B cell (primary cell): ENCODE measurements around the gene RSPH3. TPM values are rescaled to one million over a fixed set of nuclear protein-coding genes. Genes with fewer than 3 reads are reported as not detected.

Source experiments
- ATAC-seq: fragments of 200-7000 bp; cut with Tn5 transposase; one replicate; pipeline ENCODE4 v1.10.0; 2021; ENCODE audit warnings: low read depth, mild to moderate bottlenecking, moderate number of reproducible peaks, moderate library complexity
- CTCF ChIA-PET: fragments of 350-600 bp; sonication (Branson Sonifier 250); formaldehyde crosslinking; loops from one replicate; lab custom pipeline; 2021; ENCODE audit warnings: antibody characterized with exemption, inconsistent platforms; lab: Charles Lee
- POLR2A ChIA-PET: fragments of 350-600 bp; sonication (Branson Sonifier 250); formaldehyde crosslinking; loops from one replicate; lab custom pipeline; 2021; ENCODE audit warnings: antibody characterized with exemption; lab: Charles Lee
- DNase-seq: peaks from one replicate; pipeline ENCODE4 v3.0.0; 2013
- H2AFZ ChIP-seq: 2 replicates; pipeline ENCODE4 v1.6.1; 2012; ENCODE audit warnings: mild to moderate bottlenecking, low read depth, low read length; ENCODE audit not compliant: insufficient read depth, poor library complexity, severe bottlenecking
- H3K27ac ChIP-seq, 2 donors: 1 replicate in 1 of 2; 2 replicates in 1 of 2; pipeline ENCODE4 v1.5.1; 2012 to 2013; ENCODE audit warnings: low read length in 2 of 2, mild to moderate bottlenecking in 2 of 2, moderate library complexity in 1 of 2
- H3K27me3 ChIP-seq, 4 experiments: fragments of 200-600 bp in 1 of 4; sonication (generic) in 1 of 4; replicated peaks in 1 of 4; 1 replicate in 2 of 4; 2 replicates in 2 of 4; pipeline versions ENCODE4 v1.6.1 to v1.7.0; 2013 to 2016; ENCODE audit warnings: low read length in 3 of 4, mild to moderate bottlenecking in 2 of 4, mixed read lengths in 1 of 4, moderate library complexity in 1 of 4; ENCODE audit not compliant: insufficient read depth in 4 of 4, control insufficient read depth in 3 of 4; ENCODE audit errors: control extremely low read depth in 1 of 4
- H3K36me3 ChIP-seq, 2 experiments: replicated peaks in 1 of 2; 1 replicate in 1 of 2; 2 replicates in 1 of 2; pipeline versions ENCODE4 v1.6.1 to v1.7.1; 2013; ENCODE audit warnings: low read length in 1 of 2; ENCODE audit not compliant: insufficient read depth in 2 of 2, control insufficient read depth in 1 of 2; ENCODE audit errors: control extremely low read depth in 1 of 2, extremely low read depth in 1 of 2
- H3K4me1 ChIP-seq, 2 donors: fragments of 200-600 bp in 1 of 2; sonication (generic) in 1 of 2; 1 replicate in 1 of 2; 2 replicates in 1 of 2; pipeline versions ENCODE4 v1.5.1 to v1.6.1; 2013 to 2017; ENCODE audit warnings: low read length in 2 of 2; ENCODE audit not compliant: control insufficient read depth in 2 of 2, insufficient read depth in 2 of 2
- H3K4me2 ChIP-seq: replicated peaks from 2 replicates; pipeline ENCODE3; 2012; ENCODE audit warnings: mild to moderate bottlenecking, low read depth, low read length; ENCODE audit not compliant: poor library complexity, severe bottlenecking
- H3K4me3 ChIP-seq, 5 experiments: fragments of 200-600 bp in 1 of 5; sonication (generic) in 1 of 5; 1 replicate in 3 of 5; 2 replicates in 2 of 5; pipeline versions ENCODE4 v1.5.1 to v1.7.0; 2011 to 2016; ENCODE audit warnings: low read length in 4 of 5, mild to moderate bottlenecking in 4 of 5, low read depth in 2 of 5, control low read depth in 1 of 5, moderate library complexity in 1 of 5; ENCODE audit not compliant: insufficient read depth in 1 of 5; ENCODE audit errors: control extremely low read depth in 1 of 5, extremely low read depth in 1 of 5
- H3K79me2 ChIP-seq: fragments of 200-600 bp; sonication (generic); one replicate; pipeline ENCODE4 v1.6.0; 2016; ENCODE audit warnings: low read length; ENCODE audit not compliant: control insufficient read depth, insufficient read depth
- H3K9ac ChIP-seq: fragments of 200-600 bp; sonication (generic); 2 replicates; pipeline ENCODE4 v1.6.1; 2017; ENCODE audit warnings: mild to moderate bottlenecking, low read length, moderate library complexity
- H3K9me3 ChIP-seq, 3 donors: one replicate each; pipeline versions ENCODE4 v1.6.1 to v1.7.1; 2013; ENCODE audit warnings: low read length in 2 of 3; ENCODE audit not compliant: control insufficient read depth in 2 of 3, insufficient read depth in 1 of 3; ENCODE audit errors: control extremely low read depth in 1 of 3
- H4K20me1 ChIP-seq: 2 replicates; pipeline ENCODE4 v1.6.0; 2012; ENCODE audit warnings: mild to moderate bottlenecking, low read length; ENCODE audit not compliant: insufficient read depth, control insufficient read depth, poor library complexity, severe bottlenecking
- H3K27ac Mint-ChIP-seq: one replicate; pipeline ENCODE4 v1.8.0; 2021; ENCODE audit warnings: mixed read lengths
- H3K27me3 Mint-ChIP-seq: one replicate; pipeline ENCODE4 v1.8.0; 2021; ENCODE audit warnings: mixed read lengths
- H3K4me1 Mint-ChIP-seq: one replicate; pipeline ENCODE4 v1.8.0; 2021; ENCODE audit warnings: mixed read lengths
- H3K4me3 Mint-ChIP-seq: one replicate; pipeline ENCODE4 v1.8.0; 2021; ENCODE audit warnings: mixed read lengths
- H3K9me3 Mint-ChIP-seq: one replicate; pipeline ENCODE4 v1.8.0; 2022; ENCODE audit warnings: mixed read lengths; ENCODE audit not compliant: insufficient read depth
- CTCF ChIP-seq: fragments of 200-600 bp; IDR thresholded peaks from one replicate; pipeline ENCODE4 v1.8.0; 2022; ENCODE audit warnings: antibody characterized with exemption, mild to moderate bottlenecking
- EZH2 ChIP-seq: IDR thresholded peaks from 2 replicates; pipeline ENCODE4 v1.6.1; 2012; ENCODE audit warnings: borderline replicate concordance, low read depth, mild to moderate bottlenecking, moderate library complexity, low read length; ENCODE audit not compliant: insufficient read depth, poor library complexity, severe bottlenecking
- WGBS: methylation state at CpG from one replicate; pipeline ENCODE4 v1.1.5; 2013; ENCODE audit warnings: missing lambda C conversion rate; ENCODE audit not compliant: insufficient coverage; 5-methylcytosine and 5-hydroxymethylcytosine counted together
- intact Hi-C: fragments of 100-400 bp; cut with micrococcal nuclease; formaldehyde crosslinking; loops from one replicate; pipeline ENCODE4 v1.10.0; 2022
- polyA plus RNA-seq: library from polyadenylated mRNA; depleted of rRNA; stranded (reverse); fragments of >200 nt; gene quantifications from 2 replicates; pipeline ENCODE4 v1.2.3, GENCODE V29; 2012
- total RNA-seq, 2 donors: library from RNA; stranded (reverse); fragments of 120-200 nt in 1 of 2; gene quantifications; 1 replicate in 1 of 2; 2 replicates in 1 of 2; pipeline versions ENCODE4 v1.2.3 to v1.2.4, GENCODE V29; 2013 to 2022

RSPH3 gene
- total and polyA plus RNA-seq, 2 donors (not counting 1 experiment from before 2014, with no cell fraction given), result 0.82 to 3.4 TPM

- ATAC-seq (no peak), DNase-seq (no peak)
- Histone ChIP-seq H3K4me3 (peak overlapping the region in 4 of 5 experiments; percentile 12 to 100 (median 94)), H3K4me1 (peaks cover 61 to 78% of the 10 kb centered on the region in 2 donors), H3K4me2 (peak overlapping the region; percentile 86), H3K9ac (peak overlapping the region; percentile 94), H3K79me2 (peaks cover 65% of the 10 kb centered on the region), H3K36me3 (peaks cover 14 to 78% of the 10 kb centered on the region in 2 experiments), H3K27me3 (no peaks in the 10 kb centered on the region), H4K20me1 (peaks cover 36% of the 10 kb centered on the region), H2AFZ (no peak overlapping the region), H3K9me3 (no peaks in the 10 kb centered on the region), H3K27ac (peak overlapping the region; percentile 98 to 99)
- ChIA-PET CTCF (interaction anchor here (0.7 to 14.6 kb wide), 12 partner anchors 8 to 94 kb away, joined by 3 to 497 read pairs (median 22); no protein-coding TSS in a partner anchor), POLR2A (interaction anchor here (2.6 to 4.7 kb wide), 2 partner anchors 63 to 66 kb away, joined by 13 to 60 read pairs; no protein-coding TSS in a partner anchor)
- intact Hi-C loops, result loop anchor here (5.0 kb wide), 1 partner anchor 224 kb away; the partner anchor contains the start of gene EZR
- H3K4me3 Mint-ChIP-seq, result peak overlapping the region; percentile 100
- H3K4me1 Mint-ChIP-seq, result peaks cover 72% of the 10 kb centered on the region
- WGBS, result 100% methylated on average over 3 of the region's 7 CpGs
- H3K27ac Mint-ChIP-seq, result peak overlapping the region; percentile 99
- H3K9me3 Mint-ChIP-seq, result no peaks in the 10 kb centered on the region
- no peaks in the 10 kb centered on the region for H3K27me3 Mint-ChIP-seq
- TF ChIP-seq CTCF (no peak), EZH2 (no peak)
Observed at GRCh38 chr6:159041181-159041580, 41.2 kb upstream of the RSPH3 start.

GRCh38 chr6:159039885-159040258 lies 39.9 kb upstream of the RSPH3 start:
- peaks cover 14 to 91% of the 10 kb centered on the region in 2 experiments for H3K36me3 ChIP-seq
- no CpG with 5 or more reads among the region's 1 CpG for WGBS
- peaks cover 73% of the 10 kb centered on the region for H3K4me1 Mint-ChIP-seq

More at GRCh38 chr6:159039885-159040258, 39.9 kb upstream of the RSPH3 start:
- ChIA-PET POLR2A (interaction anchor here (0.6 to 1.6 kb wide), 10 partner anchors 23 to 79 kb away, joined by 3 to 14 read pairs (median 7); no protein-coding TSS in a partner anchor), CTCF (interaction anchor here (0.8 to 14.6 kb wide), 18 partner anchors 9 to 95 kb away, joined by 3 to 497 read pairs (median 4); no protein-coding TSS in a partner anchor)
- peak overlapping the region; percentile 86 for H3K4me2 ChIP-seq
- Mint-ChIP-seq H3K27me3 (no peaks in the 10 kb centered on the region), H3K27ac (peak overlapping the region; percentile 99), H3K9me3 (no peaks in the 10 kb centered on the region), H3K4me3 (peak overlapping the region; percentile 100)
- peak overlapping the region; percentile 94 for H3K9ac ChIP-seq
- H3K4me3 ChIP-seq, result peak overlapping the region in 4 of 5 experiments; percentile 17 to 39 (median 24)
- peaks cover 55% of the 10 kb centered on the region for H3K79me2 ChIP-seq
- ATAC-seq (no peak), DNase-seq (no peak)
- no peak overlapping the region for H2AFZ ChIP-seq
- peak overlapping the region; percentile 98 to 99 for H3K27ac ChIP-seq
- H3K27me3 ChIP-seq, result no peaks in the 10 kb centered on the region
- no peaks in the 10 kb centered on the region for H3K9me3 ChIP-seq
- peaks cover 50% of the 10 kb centered on the region for H4K20me1 ChIP-seq
- peaks cover 53 to 74% of the 10 kb centered on the region in 2 donors for H3K4me1 ChIP-seq
- intact Hi-C loops, result loop anchor here (5.0 kb wide), 1 partner anchor 223 kb away; the partner anchor contains the start of gene EZR
- TF ChIP-seq EZH2, result no peak
- no peak for TF ChIP-seq CTCF
